A673 (cell line): ENCODE results near the gene FSIP1. TPM values are rescaled to one million over a fixed set of nuclear protein-coding genes. Genes with fewer than 3 reads are reported as not detected.

ENCODE experiments used
- BruUV-seq: library from RNA; stranded (reverse); fragments of 400-500 nt; replicated peaks from 2 replicates; lab custom pipeline; 2021; lab: Mats Ljungman, UMichigan
- CTCF ChIA-PET: fragments of 300-600 bp; sonication (Branson Sonifier 250); formaldehyde crosslinking; loops from one replicate; lab custom pipeline; 2022; ENCODE audit warnings: antibody characterized with exemption; lab: Charles Lee
- POLR2A ChIA-PET: fragments of 300-600 bp; sonication (Branson Sonifier 250); formaldehyde crosslinking; loops from one replicate; lab custom pipeline; 2022; ENCODE audit warnings: antibody characterized with exemption; ENCODE audit not compliant: low non-redundant PET; lab: Charles Lee
- DNase-seq: peaks from one replicate; pipeline ENCODE4 v3.0.0-alpha.2; 2015; ENCODE audit warnings: low spot score
- H3K27ac ChIP-seq: fragments of 200-600 bp; sonication (generic); 2 replicates; pipeline ENCODE4 v1.5.1; 2016; ENCODE audit warnings: mixed run types, low read depth, mild to moderate bottlenecking, mixed read lengths, antibody characterized with exemption, low read length; ENCODE audit not compliant: poor library complexity, severe bottlenecking
- H3K27me3 ChIP-seq: fragments of 200-600 bp; sonication (generic); replicated peaks from 2 replicates; pipeline ENCODE4 v1.6.1; 2017; ENCODE audit warnings: mixed run types, low read depth, mild to moderate bottlenecking, mixed read lengths, antibody characterized with exemption, low read length; ENCODE audit not compliant: insufficient read depth, poor library complexity
- H3K36me3 ChIP-seq: fragments of 200-600 bp; sonication (generic); 2 replicates; pipeline ENCODE4 v1.6.1; 2016; ENCODE audit warnings: mixed run types, mild to moderate bottlenecking, mixed read lengths, antibody characterized with exemption, low read length; ENCODE audit not compliant: insufficient read depth, poor library complexity, severe bottlenecking
- H3K4me1 ChIP-seq: fragments of 200-600 bp; sonication (generic); 2 replicates; pipeline ENCODE4 v1.6.1; 2017; ENCODE audit warnings: mixed run types, mild to moderate bottlenecking, mixed read lengths, antibody characterized with exemption, low read length; ENCODE audit not compliant: insufficient read depth, poor library complexity, severe bottlenecking
- H3K4me3 ChIP-seq: fragments of 200-600 bp; sonication (generic); 2 replicates; pipeline ENCODE4 v1.5.1; 2016; ENCODE audit warnings: low read depth, mixed run types, mild to moderate bottlenecking, mixed read lengths, low read length; ENCODE audit not compliant: poor library complexity, severe bottlenecking
- H3K9me3 ChIP-seq: fragments of 200-600 bp; sonication (generic); 2 replicates; pipeline ENCODE4 v1.6.1; 2016; ENCODE audit warnings: mixed run types, low read depth, mild to moderate bottlenecking, mixed read lengths, antibody characterized with exemption, low read length; ENCODE audit not compliant: poor library complexity, severe bottlenecking
- EZH2 ChIP-seq: fragments of 200-600 bp; sonication (generic); IDR thresholded peaks from 2 replicates; pipeline ENCODE4 v1.6.1; 2017; ENCODE audit warnings: borderline replicate concordance, low read depth, mild to moderate bottlenecking, mixed read lengths, antibody characterized with exemption, low read length; ENCODE audit not compliant: poor library complexity, severe bottlenecking
- intact Hi-C: fragments of 100-400 bp; cut with micrococcal nuclease; formaldehyde crosslinking; loops from one replicate; pipeline ENCODE4 v1.10.0; 2022; ENCODE audit not compliant: unreplicated experiment
- total RNA-seq: library from RNA; stranded (reverse); gene quantifications from 2 replicates; pipeline ENCODE4 v1.2.3, GENCODE V29; 2021
- TF ChIP-seq, protein P1 (sequence below): fragments of 300-800, 200-600 bp; sonication (generic); conservative IDR thresholded peaks from 2 replicates; pipeline ENCODE4 v1.5.1; 2017; ENCODE audit warnings: low read depth, mild to moderate bottlenecking, antibody characterized with exemption, low read length, moderate library complexity, mixed read lengths

Gene FSIP1
- total RNA-seq, 1 experiment from 2014 or later: 0.37 TPM

DNA sequence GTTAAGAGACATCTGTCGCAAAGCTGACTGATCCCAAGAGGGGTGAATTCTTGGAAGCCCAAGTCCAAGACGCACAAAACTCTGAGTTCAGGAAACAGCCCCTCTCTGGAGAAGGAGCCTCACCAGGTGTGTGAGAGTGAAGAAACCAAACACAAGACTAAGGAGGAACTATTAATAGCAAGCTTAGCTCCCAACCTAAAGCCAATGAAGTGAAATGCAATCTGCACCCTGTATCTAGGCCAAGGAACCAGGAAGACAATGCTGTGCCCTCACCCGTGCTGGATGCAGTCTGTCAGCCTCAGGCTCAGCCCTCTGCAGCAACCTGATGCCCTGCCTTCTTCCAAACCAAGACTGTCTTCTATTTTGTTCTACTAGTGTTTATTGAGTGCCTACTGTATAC, 224.2 kb downstream of the FSIP1 start:
- Histone ChIP-seq H3K27ac (no peak overlapping the region), H3K9me3 (no peaks in the 10 kb centered on the region), H3K4me3 (no peak overlapping the region), H3K27me3 (peaks cover 38% of the 10 kb centered on the region), H3K4me1 (no peaks in the 10 kb centered on the region), H3K36me3 (no peaks in the 10 kb centered on the region)
- intact Hi-C loops: no loop called here
- CTCF ChIA-PET: no interaction called here
- POLR2A ChIA-PET: no interaction called here
- TF ChIP-seq, protein P1, sequence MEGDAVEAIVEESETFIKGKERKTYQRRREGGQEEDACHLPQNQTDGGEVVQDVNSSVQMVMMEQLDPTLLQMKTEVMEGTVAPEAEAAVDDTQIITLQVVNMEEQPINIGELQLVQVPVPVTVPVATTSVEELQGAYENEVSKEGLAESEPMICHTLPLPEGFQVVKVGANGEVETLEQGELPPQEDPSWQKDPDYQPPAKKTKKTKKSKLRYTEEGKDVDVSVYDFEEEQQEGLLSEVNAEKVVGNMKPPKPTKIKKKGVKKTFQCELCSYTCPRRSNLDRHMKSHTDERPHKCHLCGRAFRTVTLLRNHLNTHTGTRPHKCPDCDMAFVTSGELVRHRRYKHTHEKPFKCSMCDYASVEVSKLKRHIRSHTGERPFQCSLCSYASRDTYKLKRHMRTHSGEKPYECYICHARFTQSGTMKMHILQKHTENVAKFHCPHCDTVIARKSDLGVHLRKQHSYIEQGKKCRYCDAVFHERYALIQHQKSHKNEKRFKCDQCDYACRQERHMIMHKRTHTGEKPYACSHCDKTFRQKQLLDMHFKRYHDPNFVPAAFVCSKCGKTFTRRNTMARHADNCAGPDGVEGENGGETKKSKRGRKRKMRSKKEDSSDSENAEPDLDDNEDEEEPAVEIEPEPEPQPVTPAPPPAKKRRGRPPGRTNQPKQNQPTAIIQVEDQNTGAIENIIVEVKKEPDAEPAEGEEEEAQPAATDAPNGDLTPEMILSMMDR: no peak
- TF ChIP-seq EZH2: no peak
- BruUV-seq: no TSS peak
- DNase-seq: no peak

DNA sequence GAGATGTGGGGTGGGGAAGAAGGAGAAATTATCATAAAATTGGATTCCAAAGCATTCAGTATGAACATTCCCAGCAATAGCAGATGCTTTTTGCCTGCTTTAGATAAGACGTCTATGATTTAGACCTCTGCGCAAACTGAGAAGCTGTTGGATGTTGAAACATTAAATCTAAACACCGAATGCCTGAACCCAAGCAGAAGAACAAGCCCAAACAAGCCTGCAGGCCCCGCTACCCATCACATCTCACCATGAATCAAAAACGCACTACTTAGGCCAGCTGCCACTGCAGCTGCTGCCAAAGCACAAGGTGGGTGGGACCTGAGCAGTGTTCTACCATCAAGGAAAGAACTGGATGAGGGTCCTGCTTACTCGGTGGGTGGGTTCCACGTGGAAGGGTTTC, 226.2 kb downstream of the FSIP1 start:
- no peaks in the 10 kb centered on the region for H3K9me3 ChIP-seq
- CTCF ChIA-PET: no interaction called here
- POLR2A ChIA-PET: no interaction called here
- H3K36me3 ChIP-seq: no peaks in the 10 kb centered on the region
- no peak for DNase-seq
- intact Hi-C loops: no loop called here
- peaks cover 25% of the 10 kb centered on the region for H3K27me3 ChIP-seq
- no TSS peak for BruUV-seq
- H3K4me3 ChIP-seq: no peak overlapping the region
- no peaks in the 10 kb centered on the region for H3K4me1 ChIP-seq
- TF ChIP-seq EZH2: no peak
- TF ChIP-seq, protein P1: no peak
- no peak overlapping the region for H3K27ac ChIP-seq

- Histone ChIP-seq H3K36me3 (no peaks in the 10 kb centered on the region), H3K27me3 (peaks cover 24% of the 10 kb centered on the region), H3K4me3 (no peak overlapping the region), H3K27ac (no peak overlapping the region), H3K4me1 (no peaks in the 10 kb centered on the region), H3K9me3 (no peaks in the 10 kb centered on the region)
- TF ChIP-seq, protein P1: no peak
- no peak for TF ChIP-seq EZH2
- intact Hi-C loops: no loop called here
- no TSS peak for BruUV-seq
- CTCF ChIA-PET: no interaction called here
- POLR2A ChIA-PET: no interaction called here
- DNase-seq: no peak
Observed at GRCh38 chr15:39555885-39556284, 226.8 kb downstream of the FSIP1 start.
